GM21367 (cell line): ENCODE measurements around the gene FLRT1.
"Not testable (repeated sequence)": the region's sequence is repeated elsewhere in the genome, so short reads cannot be mapped to it uniquely, and the experiment has no call there.

Experiments
- ATAC-seq: cut with Tn5 transposase; IDR thresholded peaks from one replicate; pipeline ENCODE4 v1.9.1; 2021; ENCODE audit not compliant: unreplicated experiment

Gene FLRT1

DNA sequence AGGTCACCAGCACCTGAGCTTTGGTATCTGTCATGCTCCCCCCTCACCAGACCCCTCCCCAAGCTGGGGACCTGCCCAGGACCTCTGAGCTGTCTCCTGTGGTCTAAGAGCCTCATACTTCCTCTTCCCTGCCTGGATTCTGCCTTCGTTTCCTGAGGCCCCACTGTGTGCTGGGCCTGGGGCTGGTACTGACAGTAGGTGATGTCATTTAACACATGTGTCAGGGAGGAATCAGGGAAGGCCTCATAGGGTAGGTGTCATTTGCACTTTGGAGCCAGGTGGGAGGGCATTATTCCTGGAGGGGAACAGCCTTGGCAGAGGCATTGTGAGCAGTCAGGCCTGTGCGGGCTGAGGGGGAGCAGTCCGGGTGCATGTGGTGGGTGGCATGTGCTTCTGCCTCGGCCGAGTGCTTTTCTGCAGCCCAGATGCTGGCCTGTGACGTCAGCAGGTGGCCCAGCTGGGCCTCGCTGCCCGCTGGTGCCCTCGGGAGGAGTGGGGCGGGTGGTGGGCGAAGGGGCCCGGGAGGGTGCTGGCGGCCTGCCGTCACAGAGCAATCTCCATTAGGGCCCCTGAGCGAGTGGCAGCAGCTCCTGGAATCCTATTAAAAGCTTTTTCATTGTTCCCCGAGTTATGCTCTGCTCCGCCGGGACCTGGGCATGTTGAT lies 9.1 kb downstream of the FLRT1 start:
- no peak for ATAC-seq

DNA sequence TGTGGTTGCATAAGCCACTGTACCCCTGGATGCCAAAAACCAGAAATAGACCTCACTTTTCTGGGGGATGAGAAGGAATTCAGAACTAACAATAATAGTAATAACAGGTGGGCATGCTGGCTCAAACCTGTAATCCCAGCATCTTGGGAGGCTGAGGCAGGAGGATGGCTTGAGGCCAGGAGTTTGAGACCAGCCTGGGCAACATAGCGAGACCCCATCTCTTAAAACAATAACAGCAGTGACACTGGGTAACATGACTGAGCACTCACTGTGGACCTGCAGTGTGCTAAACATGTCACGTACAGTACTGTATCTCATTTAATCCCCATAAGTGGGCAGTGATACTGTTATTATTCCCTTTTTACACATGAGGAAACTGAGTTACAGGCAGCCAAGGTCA lies 10.0 kb downstream of the FLRT1 start:
- no peak for ATAC-seq

GRCh38 chr11:64047373-64047772 lies 11.6 kb downstream of the FLRT1 start:
- not testable (repeated sequence) for ATAC-seq

DNA sequence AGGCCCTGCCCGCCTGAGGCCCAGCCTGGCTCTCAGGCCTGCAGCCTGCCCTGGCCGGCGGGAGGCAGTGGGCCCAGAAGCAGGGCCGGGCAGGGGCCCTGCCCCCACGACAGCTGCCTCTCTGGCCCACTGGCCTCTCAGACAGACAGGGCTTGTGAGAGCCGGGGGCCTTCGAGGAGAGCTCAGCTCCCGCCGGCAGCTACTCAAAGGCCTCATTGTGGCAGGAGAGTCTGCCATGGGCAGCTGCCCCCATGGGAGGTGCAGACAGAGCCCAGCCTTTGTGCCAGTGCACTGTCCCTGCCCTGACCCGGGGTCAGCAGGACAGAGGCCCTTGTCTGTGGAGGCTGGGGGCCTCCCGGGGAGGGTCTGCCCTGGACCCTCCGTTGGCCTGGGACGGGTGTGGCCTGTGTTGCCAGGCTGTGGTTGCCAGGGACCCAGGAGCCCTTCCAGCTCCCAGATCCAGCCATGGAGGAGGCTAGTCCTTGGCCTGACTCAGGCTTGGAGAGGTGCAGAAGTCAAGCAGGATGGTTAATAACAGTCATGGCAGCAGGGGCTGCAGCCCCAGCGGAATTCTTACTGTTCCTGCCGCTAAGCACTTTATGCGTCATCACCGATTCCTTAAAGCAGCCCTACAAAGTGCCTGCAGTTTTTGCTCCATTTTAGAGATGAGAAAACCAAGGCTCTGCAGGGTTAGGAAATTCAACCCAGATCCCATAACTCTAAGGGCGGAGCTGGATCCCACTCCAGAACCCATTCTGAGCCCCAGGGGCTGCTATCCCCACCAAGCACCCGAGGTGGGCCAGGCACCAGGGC lies 12.5 kb downstream of the FLRT1 start:
- no peak for ATAC-seq

DNA sequence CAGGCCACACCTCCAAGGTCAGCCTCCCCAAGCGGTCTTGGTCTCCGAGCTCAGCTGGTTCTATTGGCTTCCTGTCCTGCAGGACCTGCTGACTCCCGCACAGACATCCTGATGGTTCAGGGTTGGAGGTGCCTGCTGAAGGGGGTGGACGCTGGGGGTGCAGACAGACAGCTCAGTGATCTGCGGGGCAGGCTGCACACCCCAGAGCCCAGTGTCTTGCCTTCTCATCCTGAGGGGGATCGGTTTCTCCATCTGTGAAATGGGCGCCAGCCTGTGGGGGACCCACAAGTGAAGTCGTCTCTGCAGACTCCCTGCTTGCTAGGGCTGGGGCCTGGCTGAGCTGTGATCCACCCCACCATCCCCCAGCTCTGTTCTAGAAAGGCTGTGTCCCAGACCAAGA lies 13.8 kb downstream of the FLRT1 start:
- no peak for ATAC-seq

DNA sequence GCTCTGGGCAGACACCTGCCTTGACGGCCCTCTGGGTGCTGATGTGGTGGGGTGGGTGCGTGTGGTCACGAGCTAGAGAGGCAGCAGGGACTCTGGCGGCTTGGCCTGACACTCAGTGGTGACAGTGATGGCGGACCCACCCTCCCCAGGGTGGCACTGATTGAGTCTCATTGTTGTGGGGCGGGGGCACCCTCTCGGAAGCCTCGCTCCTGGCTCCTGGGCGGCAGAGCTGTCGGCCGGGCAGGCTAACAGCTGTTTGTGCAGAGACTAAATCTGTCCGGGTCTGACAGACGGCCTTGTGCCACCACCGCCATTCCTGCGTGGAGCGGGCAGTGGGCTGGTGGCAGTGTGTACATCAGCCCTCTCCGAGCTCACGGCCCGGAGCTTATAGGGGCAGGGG lies 15.6 kb downstream of the FLRT1 start:
- ATAC-seq, result no peak

GRCh38 chr11:64052436-64052835 lies 16.7 kb downstream of the FLRT1 start:
- no peak for ATAC-seq

DNA sequence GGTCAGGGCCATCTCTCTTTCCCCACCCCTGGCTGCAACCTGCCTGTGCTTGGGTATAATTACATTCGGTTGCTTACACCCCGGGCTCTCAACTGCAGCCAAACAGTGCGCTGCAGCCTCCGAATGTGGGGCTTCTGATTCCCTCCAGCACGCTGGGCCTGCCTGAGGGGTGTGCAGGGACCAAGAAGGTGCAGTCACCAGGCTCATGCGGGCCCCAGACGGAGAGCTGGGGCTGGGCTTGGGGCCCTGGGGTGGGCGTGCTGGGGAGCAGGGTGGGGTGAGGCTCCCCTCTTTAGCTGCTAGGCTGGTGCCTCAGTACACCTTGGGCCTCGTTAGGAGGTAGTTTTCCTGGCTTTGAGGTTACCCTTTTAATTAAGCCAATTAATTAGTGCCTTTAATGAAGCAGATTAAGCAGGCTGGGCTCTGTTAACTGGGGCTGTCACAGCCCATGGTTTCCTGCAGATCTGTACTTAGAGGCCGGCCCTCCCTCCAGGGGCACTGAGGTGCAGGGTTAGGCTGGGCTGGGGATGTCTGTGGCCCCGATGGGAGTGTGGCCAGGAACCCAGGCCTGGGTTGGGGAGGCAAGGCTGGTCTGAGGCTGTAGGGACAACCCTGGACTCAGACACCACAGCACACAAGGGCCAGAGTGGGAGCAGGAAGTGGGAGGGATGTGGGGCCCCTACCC lies 17.3 kb downstream of the FLRT1 start:
- ATAC-seq, result no peak

DNA sequence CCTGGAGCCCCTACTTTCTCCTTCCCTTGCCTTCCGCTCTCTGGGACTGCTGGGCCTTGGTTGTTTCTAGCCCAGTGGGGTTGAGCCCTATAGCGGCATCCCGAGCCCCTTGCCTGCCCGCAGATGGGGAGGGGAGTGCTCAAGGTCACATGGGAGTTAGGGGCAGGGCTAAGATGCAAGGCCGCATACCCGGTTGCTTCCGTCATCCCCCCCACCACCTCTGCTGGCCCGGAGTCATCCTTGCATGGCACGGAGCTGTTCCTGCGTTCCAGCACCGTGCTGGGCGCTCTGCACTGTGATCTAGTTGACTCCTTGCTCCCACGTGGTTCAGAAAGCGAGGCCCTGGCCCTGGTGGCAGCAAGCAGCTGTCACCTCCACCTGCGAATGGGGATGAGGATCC lies 18.0 kb downstream of the FLRT1 start:
- no peak for ATAC-seq

GRCh38 chr11:64055077-64055476 lies 19.3 kb downstream of the FLRT1 start:
- no peak for ATAC-seq

DNA sequence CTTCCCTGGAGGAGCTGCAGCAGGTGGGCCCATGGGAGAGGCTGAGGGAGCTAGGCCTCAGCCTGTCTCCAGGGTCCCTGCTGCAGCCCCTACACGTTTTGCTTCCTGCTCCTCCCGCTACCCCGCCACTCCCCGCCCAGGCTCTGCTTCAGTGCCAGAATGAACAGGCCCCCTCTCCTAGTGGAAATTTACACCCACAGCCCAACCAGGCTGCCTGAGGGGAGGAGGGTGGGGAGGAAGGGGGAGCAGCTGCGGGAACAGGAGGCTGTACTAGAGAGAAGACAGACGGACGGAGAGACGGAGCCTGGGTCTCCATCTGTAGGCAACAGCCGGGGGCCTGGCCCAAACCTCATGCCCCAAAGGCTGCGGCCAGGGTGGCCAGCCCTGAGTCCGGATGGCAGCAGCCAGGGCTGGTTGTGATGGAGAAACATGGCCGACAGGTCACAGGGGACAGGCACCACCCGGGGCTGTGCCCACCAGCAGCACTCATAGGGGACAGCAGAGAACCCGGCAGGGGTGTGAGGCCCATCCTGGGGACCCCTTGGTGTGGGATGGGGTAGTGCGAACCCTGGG lies 20.6 kb downstream of the FLRT1 start:
- ATAC-seq, result no peak

- no peak for ATAC-seq
These were observed 21.1 kb downstream of the FLRT1 start for GRCh38 chr11:64056861-64057260.

GRCh38 chr11:64057890-64058289 lies 22.2 kb downstream of the FLRT1 start:
- no peak for ATAC-seq

GRCh38 chr11:64058494-64058893 lies 22.8 kb downstream of the FLRT1 start:
- no peak for ATAC-seq

DNA sequence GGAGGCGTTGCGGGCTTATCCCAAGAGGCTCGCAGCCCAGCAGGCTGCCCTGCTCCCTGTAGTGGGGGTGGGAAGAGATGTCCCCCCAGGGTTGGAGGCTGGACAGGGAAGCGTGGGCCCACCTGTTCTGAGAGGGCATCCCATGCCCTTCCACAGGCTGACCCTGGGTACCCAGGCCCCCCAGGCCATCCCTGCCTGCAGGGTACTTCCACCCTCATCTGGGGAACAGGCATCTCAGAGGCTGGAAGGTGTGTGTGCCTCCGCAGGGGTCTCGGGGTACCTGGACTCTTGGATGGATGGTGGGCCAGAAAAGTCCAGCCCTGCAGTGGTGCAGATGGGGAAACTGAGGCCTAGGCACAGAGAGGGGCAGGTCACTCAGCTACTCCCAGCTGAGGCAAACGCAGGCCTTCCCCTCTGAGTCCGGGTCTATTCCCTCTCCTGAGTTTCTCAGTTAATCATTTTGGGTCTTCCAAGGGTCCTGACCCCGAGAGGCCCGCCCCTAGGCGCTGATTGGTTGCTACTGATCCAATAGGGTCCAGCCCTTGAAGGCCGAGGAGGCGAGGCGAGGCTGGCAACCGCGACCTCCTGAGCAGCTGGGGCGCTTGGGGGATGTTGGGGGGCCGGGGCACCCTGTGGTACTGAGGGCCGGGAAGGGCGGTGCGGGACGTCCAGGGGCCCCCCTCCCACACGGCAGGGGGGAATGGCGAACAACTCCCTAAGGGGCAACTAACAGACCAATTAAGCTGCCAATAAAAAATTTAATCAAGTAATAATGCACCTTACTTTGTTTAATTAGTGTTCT lies 23.8 kb downstream of the FLRT1 start:
- ATAC-seq, result no peak

GRCh38 chr11:64060263-64060860 lies 24.6 kb downstream of the FLRT1 start:
- ATAC-seq, result no peak

GRCh38 chr11:64060861-64061444 lies 25.2 kb downstream of the FLRT1 start:
- no peak for ATAC-seq

GRCh38 chr11:64062185-64063039 lies 26.7 kb downstream of the FLRT1 start:
- ATAC-seq, result no peak

DNA sequence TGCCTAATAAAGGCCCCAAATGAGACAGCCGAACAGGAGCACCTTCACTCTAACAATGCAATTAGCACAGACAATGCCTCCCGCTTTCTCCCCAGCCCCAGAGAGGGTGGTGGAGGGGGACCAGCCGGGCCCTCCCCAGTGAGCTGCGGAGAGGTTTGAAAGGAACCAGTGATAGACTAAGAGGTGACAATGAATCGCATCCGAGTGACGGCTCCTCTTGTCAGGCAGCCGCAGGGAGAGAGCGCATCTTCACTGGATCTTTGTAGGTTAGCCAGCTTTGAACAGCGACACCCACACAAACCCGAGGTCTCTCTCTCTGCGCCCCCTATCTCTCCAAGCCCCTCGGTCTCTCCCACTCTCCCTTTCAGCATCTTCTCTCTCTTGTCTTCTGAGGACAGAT lies 28.0 kb downstream of the FLRT1 start:
- ATAC-seq, result no peak
